ENCODE data around the gene CCDC142.

DNA sequence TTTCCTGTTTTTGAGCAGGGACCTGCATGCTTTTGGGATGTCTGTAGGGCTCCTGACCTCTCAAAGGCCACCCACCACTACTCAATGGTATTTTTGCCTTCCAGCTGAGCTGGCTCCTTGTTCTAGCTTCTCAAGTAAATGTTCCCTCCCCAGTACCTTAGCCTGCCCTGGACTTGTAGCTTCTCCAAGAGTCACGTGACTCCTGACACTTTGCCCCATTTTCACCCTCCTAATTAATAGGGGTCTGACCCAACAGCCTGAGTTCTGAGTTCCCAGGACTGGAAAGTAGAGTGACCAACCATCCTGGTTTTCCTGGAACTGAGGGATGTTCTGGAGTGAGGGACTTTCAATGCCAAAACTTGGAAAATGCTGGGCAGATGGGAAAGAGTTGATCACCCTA lies 12.6 kb upstream of the CCDC142 start:
- TF ChIP-seq, protein P1, sequence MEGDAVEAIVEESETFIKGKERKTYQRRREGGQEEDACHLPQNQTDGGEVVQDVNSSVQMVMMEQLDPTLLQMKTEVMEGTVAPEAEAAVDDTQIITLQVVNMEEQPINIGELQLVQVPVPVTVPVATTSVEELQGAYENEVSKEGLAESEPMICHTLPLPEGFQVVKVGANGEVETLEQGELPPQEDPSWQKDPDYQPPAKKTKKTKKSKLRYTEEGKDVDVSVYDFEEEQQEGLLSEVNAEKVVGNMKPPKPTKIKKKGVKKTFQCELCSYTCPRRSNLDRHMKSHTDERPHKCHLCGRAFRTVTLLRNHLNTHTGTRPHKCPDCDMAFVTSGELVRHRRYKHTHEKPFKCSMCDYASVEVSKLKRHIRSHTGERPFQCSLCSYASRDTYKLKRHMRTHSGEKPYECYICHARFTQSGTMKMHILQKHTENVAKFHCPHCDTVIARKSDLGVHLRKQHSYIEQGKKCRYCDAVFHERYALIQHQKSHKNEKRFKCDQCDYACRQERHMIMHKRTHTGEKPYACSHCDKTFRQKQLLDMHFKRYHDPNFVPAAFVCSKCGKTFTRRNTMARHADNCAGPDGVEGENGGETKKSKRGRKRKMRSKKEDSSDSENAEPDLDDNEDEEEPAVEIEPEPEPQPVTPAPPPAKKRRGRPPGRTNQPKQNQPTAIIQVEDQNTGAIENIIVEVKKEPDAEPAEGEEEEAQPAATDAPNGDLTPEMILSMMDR (IDR thresholded peaks at IDR 0.05 in 2 of 3, conservative IDR thresholded peaks at IDR 0.05 in 1 of 3; ENCODE audit: control insufficient read depth in 2 of 3, extremely low read depth in 1 of 3, insufficient read depth in 1 of 3, low read depth in 3 of 3, low read length in 3 of 3), result no peak
- TF ChIP-seq POLR2A (IDR thresholded peaks at IDR 0.05; ENCODE audit: low read depth, low read length) (no peak), ASH2L (IDR thresholded peaks at IDR 0.05; ENCODE audit: borderline replicate concordance, low read depth) (no peak), SIN3A (IDR thresholded peaks at IDR 0.05; ENCODE audit: low read depth, low read length) (no peak), EZH2 (IDR thresholded peaks at IDR 0.05; ENCODE audit: borderline replicate concordance, control insufficient read depth, low read depth, low read length) (no peak), EGR1 (IDR thresholded peaks at IDR 0.05; ENCODE audit: borderline replicate concordance in 1 of 2, low read depth in 2 of 2, low read length in 2 of 2) (no peak), GABPA (IDR thresholded peaks at IDR 0.05; ENCODE audit: low read depth) (no peak), TCF7 (IDR thresholded peaks at IDR 0.05; ENCODE audit: borderline replicate concordance) (no peak), MXI1 (IDR thresholded peaks at IDR 0.05; ENCODE audit: low read depth, low read length) (no peak), YY1 (IDR thresholded peaks at IDR 0.05; ENCODE audit: low read depth, low read length) (no peak)
- TF ChIP-seq, protein P2, sequence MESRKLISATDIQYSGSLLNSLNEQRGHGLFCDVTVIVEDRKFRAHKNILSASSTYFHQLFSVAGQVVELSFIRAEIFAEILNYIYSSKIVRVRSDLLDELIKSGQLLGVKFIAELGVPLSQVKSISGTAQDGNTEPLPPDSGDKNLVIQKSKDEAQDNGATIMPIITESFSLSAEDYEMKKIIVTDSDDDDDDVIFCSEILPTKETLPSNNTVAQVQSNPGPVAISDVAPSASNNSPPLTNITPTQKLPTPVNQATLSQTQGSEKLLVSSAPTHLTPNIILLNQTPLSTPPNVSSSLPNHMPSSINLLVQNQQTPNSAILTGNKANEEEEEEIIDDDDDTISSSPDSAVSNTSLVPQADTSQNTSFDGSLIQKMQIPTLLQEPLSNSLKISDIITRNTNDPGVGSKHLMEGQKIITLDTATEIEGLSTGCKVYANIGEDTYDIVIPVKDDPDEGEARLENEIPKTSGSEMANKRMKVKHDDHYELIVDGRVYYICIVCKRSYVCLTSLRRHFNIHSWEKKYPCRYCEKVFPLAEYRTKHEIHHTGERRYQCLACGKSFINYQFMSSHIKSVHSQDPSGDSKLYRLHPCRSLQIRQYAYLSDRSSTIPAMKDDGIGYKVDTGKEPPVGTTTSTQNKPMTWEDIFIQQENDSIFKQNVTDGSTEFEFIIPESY (IDR thresholded peaks at IDR 0.05), result no peak
- TF ChIP-seq, protein P3, sequence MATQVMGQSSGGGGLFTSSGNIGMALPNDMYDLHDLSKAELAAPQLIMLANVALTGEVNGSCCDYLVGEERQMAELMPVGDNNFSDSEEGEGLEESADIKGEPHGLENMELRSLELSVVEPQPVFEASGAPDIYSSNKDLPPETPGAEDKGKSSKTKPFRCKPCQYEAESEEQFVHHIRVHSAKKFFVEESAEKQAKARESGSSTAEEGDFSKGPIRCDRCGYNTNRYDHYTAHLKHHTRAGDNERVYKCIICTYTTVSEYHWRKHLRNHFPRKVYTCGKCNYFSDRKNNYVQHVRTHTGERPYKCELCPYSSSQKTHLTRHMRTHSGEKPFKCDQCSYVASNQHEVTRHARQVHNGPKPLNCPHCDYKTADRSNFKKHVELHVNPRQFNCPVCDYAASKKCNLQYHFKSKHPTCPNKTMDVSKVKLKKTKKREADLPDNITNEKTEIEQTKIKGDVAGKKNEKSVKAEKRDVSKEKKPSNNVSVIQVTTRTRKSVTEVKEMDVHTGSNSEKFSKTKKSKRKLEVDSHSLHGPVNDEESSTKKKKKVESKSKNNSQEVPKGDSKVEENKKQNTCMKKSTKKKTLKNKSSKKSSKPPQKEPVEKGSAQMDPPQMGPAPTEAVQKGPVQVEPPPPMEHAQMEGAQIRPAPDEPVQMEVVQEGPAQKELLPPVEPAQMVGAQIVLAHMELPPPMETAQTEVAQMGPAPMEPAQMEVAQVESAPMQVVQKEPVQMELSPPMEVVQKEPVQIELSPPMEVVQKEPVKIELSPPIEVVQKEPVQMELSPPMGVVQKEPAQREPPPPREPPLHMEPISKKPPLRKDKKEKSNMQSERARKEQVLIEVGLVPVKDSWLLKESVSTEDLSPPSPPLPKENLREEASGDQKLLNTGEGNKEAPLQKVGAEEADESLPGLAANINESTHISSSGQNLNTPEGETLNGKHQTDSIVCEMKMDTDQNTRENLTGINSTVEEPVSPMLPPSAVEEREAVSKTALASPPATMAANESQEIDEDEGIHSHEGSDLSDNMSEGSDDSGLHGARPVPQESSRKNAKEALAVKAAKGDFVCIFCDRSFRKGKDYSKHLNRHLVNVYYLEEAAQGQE (IDR thresholded peaks at IDR 0.05; ENCODE audit: low read depth, low read length), result no peak
- TF ChIP-seq, protein P4, sequence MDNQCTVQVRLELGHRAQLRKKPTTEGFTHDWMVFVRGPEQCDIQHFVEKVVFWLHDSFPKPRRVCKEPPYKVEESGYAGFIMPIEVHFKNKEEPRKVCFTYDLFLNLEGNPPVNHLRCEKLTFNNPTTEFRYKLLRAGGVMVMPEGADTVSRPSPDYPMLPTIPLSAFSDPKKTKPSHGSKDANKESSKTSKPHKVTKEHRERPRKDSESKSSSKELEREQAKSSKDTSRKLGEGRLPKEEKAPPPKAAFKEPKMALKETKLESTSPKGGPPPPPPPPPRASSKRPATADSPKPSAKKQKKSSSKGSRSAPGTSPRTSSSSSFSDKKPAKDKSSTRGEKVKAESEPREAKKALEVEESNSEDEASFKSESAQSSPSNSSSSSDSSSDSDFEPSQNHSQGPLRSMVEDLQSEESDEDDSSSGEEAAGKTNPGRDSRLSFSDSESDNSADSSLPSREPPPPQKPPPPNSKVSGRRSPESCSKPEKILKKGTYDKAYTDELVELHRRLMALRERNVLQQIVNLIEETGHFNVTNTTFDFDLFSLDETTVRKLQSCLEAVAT (IDR thresholded peaks at IDR 0.05), result no peak

Measured in GM12878 (cell line).